Neural progenitor cell (in vitro differentiated cells): ENCODE results near the gene RBM6.

Source experiments
- CTCF ChIP-seq: fragments of 200-600 bp; sonication (generic); IDR thresholded peaks from 2 replicates; pipeline ENCODE4 v1.5.1; 2017; ENCODE audit warnings: antibody characterized with exemption, mild to moderate bottlenecking
- EZH2 ChIP-seq: fragments of 200-600 bp; sonication (generic); IDR thresholded peaks from 2 replicates; pipeline ENCODE4 v1.6.1; 2017; ENCODE audit warnings: antibody characterized with exemption, mild to moderate bottlenecking, moderate library complexity
- EZH2phosphoT487 ChIP-seq: fragments of 200-600 bp; sonication (generic); IDR thresholded peaks from 2 replicates; pipeline ENCODE4 v1.6.1; 2017; ENCODE audit warnings: antibody characterized with exemption

GRCh38 chr3:49940667-49941249, 808 bp downstream of the RBM6 start:
- TF ChIP-seq CTCF (no peak), EZH2 (peak; percentile 13), EZH2phosphoT487 (no peak)
